ENCODE results near the gene SLC39A9. TPM values are rescaled to one million over a fixed set of nuclear protein-coding genes. Genes with fewer than 3 reads are reported as not detected.

SLC39A9 gene
- total RNA-seq, 1 experiment from 2014 or later = 80.2 TPM

DNA sequence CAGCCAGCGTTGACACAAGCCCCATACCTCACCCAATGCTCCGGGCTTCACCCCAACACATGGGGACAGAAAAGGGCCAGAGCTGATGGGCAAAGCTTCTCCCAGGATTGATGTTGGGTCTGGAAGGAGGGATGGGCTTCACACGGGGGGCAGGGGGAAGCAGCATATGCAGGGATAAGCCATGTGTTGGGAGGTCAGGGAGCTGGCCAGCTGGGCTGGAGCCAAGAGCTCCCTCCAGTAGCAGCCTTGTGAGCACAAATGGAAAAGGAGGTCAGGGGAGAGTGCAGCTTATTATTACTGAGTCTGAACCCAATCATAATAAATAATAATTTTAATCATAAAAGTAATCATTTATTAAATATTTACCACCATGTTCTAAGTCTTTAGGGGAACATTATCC lies 95.3 kb downstream of the SLC39A9 start (continued):
- TF ChIP-seq, protein P1, sequence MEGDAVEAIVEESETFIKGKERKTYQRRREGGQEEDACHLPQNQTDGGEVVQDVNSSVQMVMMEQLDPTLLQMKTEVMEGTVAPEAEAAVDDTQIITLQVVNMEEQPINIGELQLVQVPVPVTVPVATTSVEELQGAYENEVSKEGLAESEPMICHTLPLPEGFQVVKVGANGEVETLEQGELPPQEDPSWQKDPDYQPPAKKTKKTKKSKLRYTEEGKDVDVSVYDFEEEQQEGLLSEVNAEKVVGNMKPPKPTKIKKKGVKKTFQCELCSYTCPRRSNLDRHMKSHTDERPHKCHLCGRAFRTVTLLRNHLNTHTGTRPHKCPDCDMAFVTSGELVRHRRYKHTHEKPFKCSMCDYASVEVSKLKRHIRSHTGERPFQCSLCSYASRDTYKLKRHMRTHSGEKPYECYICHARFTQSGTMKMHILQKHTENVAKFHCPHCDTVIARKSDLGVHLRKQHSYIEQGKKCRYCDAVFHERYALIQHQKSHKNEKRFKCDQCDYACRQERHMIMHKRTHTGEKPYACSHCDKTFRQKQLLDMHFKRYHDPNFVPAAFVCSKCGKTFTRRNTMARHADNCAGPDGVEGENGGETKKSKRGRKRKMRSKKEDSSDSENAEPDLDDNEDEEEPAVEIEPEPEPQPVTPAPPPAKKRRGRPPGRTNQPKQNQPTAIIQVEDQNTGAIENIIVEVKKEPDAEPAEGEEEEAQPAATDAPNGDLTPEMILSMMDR (IDR thresholded peaks at IDR 0.05 in 2 of 3, conservative IDR thresholded peaks at IDR 0.05 in 1 of 3; ENCODE audit: borderline replicate concordance in 1 of 3, insufficient read depth in 1 of 3, low read depth in 2 of 3, low read length in 2 of 3) = no peak
- TF ChIP-seq EZH2phosphoT487 (IDR thresholded peaks at IDR 0.05; ENCODE audit: borderline replicate concordance) (no peak), FOSL1 (IDR thresholded peaks at IDR 0.05; ENCODE audit: low read depth) (no peak), ZNF274 (IDR thresholded peaks at IDR 0.05; ENCODE audit: low read depth, low read length) (no peak), YY1 (IDR thresholded peaks at IDR 0.05; ENCODE audit: extremely low read depth, insufficient replicate concordance, low read depth, low read length) (no peak), POLR2AphosphoS5 (IDR thresholded peaks at IDR 0.05; ENCODE audit: low read depth, low read length) (no peak), ZFX (IDR thresholded peaks at IDR 0.05) (no peak), CBX3 (IDR thresholded peaks at IDR 0.05; ENCODE audit: low read depth) (no peak)

DNA sequence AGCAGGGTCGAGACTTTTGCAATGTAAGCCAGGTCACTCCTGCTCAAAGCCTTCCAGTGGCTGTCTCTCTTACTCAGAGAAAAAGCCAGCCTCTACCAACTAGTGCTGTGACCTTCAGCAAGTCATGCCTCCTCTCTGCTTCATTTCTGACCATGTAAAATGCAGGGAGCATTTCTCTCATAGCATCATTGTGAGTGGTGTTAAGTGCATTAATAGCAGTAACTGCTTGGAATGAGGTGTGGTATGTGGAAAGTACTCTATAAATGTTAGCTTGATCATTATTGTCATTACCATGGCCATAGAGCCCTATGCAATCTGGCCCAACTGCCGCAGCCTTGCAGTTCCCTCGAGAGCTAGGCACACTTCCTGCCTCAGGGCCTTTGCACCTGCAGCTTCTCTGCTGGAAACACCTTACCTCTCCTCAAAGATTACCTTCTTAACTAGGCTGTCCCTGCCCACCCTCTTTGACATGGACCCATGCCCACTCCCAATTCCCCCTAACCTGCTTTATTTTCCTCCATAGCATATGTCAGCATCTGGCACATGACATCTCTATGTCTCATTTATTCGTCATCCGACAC lies 96.9 kb downstream of the SLC39A9 start:
- no peaks in the 10 kb centered on the region for H4K20me1 ChIP-seq (ENCODE audit: insufficient read depth)
- ChIA-PET CTCF (no interaction called here), POLR2A (no interaction called here), RAD21 (ENCODE audit: low non-redundant PET in 1 of 2, low total read pairs in 2 of 2, uncharacterized antibody in 2 of 2, unreplicated experiment in 2 of 2) (no interaction called here)
- H3K27ac ChIP-seq (ENCODE audit: low read depth, low read length) = no peak overlapping the region
- H3K36me3 ChIP-seq (ENCODE audit: control insufficient read depth in 1 of 2, insufficient read depth in 2 of 2, low read length in 2 of 2) = no peaks in the 10 kb centered on the region; a peak in 1 of 4 replicates
- no peaks in the 10 kb centered on the region for H3K4me1 ChIP-seq (ENCODE audit: control insufficient read depth in 1 of 2, insufficient read depth in 2 of 2, low read length in 2 of 2)
- BruUV-seq (replicated peaks) = no TSS peak
- H2AFZ ChIP-seq (ENCODE audit: low read depth, low read length, poor library complexity, severe bottlenecking) = no peak overlapping the region
- no peaks in the 10 kb centered on the region for H3K9me3 ChIP-seq (ENCODE audit: control insufficient read depth in 1 of 2, insufficient read depth in 1 of 2, low read depth in 1 of 2, low read length in 2 of 2)
- ATAC-seq = no peak
- no peak for DNase-seq (ENCODE audit: low read depth, low spot score)
- no peaks in the 10 kb centered on the region for H3K79me2 ChIP-seq (ENCODE audit: insufficient read depth, low read length)
- no peak overlapping the region for H3K4me2 ChIP-seq (ENCODE audit: low read length)
- no peaks in the 10 kb centered on the region for H3K27me3 ChIP-seq (ENCODE audit: insufficient read depth, low read length)
- no peak overlapping the region for H3K9ac ChIP-seq (ENCODE audit: low read length)
- no peak overlapping the region for H3K4me3 ChIP-seq (replicated peaks in 1 of 2; ENCODE audit: low read depth in 1 of 2, low read length in 2 of 2)
- no peaks in the 10 kb centered on the region for H3K9me2 ChIP-seq (ENCODE audit: insufficient read depth)
- intact Hi-C loops (cut with micrococcal nuclease) = no loop called here
- no peak for TF ChIP-seq POLR2AphosphoS5 (IDR thresholded peaks at IDR 0.05; ENCODE audit: low read depth, low read length)
- no peak for TF ChIP-seq CBX3 (IDR thresholded peaks at IDR 0.05; ENCODE audit: low read depth)
- TF ChIP-seq FOSL1 (IDR thresholded peaks at IDR 0.05; ENCODE audit: low read depth) = no peak
- no peak for TF ChIP-seq SIN3A (IDR thresholded peaks at IDR 0.05; ENCODE audit: low read depth)
- TF ChIP-seq, protein P2, sequence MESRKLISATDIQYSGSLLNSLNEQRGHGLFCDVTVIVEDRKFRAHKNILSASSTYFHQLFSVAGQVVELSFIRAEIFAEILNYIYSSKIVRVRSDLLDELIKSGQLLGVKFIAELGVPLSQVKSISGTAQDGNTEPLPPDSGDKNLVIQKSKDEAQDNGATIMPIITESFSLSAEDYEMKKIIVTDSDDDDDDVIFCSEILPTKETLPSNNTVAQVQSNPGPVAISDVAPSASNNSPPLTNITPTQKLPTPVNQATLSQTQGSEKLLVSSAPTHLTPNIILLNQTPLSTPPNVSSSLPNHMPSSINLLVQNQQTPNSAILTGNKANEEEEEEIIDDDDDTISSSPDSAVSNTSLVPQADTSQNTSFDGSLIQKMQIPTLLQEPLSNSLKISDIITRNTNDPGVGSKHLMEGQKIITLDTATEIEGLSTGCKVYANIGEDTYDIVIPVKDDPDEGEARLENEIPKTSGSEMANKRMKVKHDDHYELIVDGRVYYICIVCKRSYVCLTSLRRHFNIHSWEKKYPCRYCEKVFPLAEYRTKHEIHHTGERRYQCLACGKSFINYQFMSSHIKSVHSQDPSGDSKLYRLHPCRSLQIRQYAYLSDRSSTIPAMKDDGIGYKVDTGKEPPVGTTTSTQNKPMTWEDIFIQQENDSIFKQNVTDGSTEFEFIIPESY (IDR thresholded peaks at IDR 0.05; ENCODE audit: extremely low read depth, insufficient replicate concordance, low read length) = no peak
- no peak for TF ChIP-seq POLR2A (IDR thresholded peaks at IDR 0.05; ENCODE audit: borderline replicate concordance, extremely low read depth, insufficient read depth, insufficient read length)
- no peak for TF ChIP-seq ELF1 (IDR thresholded peaks at IDR 0.05; ENCODE audit: borderline replicate concordance, low read depth)
- no peak for TF ChIP-seq ZNF274 (IDR thresholded peaks at IDR 0.05; ENCODE audit: low read depth, low read length)
- TF ChIP-seq EGR1 (IDR thresholded peaks at IDR 0.05; ENCODE audit: low read depth) = no peak
- TF ChIP-seq, protein P3, sequence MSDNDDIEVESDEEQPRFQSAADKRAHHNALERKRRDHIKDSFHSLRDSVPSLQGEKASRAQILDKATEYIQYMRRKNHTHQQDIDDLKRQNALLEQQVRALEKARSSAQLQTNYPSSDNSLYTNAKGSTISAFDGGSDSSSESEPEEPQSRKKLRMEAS (IDR thresholded peaks at IDR 0.05) = no peak
- TF ChIP-seq RAD21 (IDR thresholded peaks at IDR 0.05; ENCODE audit: low read depth) = no peak
- TF ChIP-seq JUND (IDR thresholded peaks at IDR 0.05) = no peak
- TF ChIP-seq, protein P4, sequence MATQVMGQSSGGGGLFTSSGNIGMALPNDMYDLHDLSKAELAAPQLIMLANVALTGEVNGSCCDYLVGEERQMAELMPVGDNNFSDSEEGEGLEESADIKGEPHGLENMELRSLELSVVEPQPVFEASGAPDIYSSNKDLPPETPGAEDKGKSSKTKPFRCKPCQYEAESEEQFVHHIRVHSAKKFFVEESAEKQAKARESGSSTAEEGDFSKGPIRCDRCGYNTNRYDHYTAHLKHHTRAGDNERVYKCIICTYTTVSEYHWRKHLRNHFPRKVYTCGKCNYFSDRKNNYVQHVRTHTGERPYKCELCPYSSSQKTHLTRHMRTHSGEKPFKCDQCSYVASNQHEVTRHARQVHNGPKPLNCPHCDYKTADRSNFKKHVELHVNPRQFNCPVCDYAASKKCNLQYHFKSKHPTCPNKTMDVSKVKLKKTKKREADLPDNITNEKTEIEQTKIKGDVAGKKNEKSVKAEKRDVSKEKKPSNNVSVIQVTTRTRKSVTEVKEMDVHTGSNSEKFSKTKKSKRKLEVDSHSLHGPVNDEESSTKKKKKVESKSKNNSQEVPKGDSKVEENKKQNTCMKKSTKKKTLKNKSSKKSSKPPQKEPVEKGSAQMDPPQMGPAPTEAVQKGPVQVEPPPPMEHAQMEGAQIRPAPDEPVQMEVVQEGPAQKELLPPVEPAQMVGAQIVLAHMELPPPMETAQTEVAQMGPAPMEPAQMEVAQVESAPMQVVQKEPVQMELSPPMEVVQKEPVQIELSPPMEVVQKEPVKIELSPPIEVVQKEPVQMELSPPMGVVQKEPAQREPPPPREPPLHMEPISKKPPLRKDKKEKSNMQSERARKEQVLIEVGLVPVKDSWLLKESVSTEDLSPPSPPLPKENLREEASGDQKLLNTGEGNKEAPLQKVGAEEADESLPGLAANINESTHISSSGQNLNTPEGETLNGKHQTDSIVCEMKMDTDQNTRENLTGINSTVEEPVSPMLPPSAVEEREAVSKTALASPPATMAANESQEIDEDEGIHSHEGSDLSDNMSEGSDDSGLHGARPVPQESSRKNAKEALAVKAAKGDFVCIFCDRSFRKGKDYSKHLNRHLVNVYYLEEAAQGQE (IDR thresholded peaks at IDR 0.05; ENCODE audit: low read depth) = no peak
- TF ChIP-seq EZH2phosphoT487 (IDR thresholded peaks at IDR 0.05; ENCODE audit: borderline replicate concordance) = no peak
